ENCODE data around the gene HMX1. TPM values are rescaled to one million over a fixed set of nuclear protein-coding genes. Genes with fewer than 3 reads are reported as not detected.

The HMX1 gene
- total RNA-seq, 2 donors from 2014 or later: not detected

- no peak for TF ChIP-seq CTCF (IDR thresholded peaks at IDR 0.05)
- Histone ChIP-seq H3K9me3 (no peaks in the 10 kb centered on the region), H3K27me3 (peaks cover 4% of the 10 kb centered on the region), H3K9ac (ENCODE audit: low read depth in 2 of 2, low read length in 2 of 2) (no peak overlapping the region), H3K27ac (no peak overlapping the region), H3K4me3 (no peak overlapping the region), H3K36me3 (no peaks in the 10 kb centered on the region), H3K4me1 (no peaks in the 10 kb centered on the region)
- DNase-seq: no peak
- intact Hi-C loops (cut with DNase I): no loop called here
Measured at GRCh38 chr4:8880851-8881250, 9.2 kb upstream of the HMX1 start.

DNA sequence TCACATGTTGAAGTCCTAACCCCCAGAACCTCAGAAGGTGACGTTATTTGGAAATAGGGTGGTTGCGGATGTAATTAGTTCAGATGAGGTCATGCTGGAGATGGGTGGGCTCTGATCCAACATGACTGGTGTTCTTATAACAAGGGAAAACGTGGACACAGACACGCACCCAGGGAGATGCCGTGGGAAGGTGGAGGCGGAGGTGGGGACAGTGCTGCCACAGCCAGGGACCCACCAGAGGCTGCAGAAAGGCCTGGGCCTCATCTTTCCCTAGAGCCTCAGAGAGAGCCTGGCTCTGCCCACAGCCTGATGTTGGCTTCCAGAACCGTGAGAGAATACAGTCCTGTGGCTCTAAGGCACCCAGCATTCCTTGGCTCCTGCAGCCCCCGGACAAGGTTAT, 7.9 kb upstream of the HMX1 start:
- DNase-seq: no peak
- Histone ChIP-seq H3K27ac (no peak overlapping the region), H3K36me3 (no peaks in the 10 kb centered on the region), H3K9ac (ENCODE audit: low read depth in 2 of 2, low read length in 2 of 2) (no peak overlapping the region), H3K27me3 (peaks cover 4% of the 10 kb centered on the region), H3K9me3 (no peaks in the 10 kb centered on the region), H3K4me1 (no peaks in the 10 kb centered on the region), H3K4me3 (no peak overlapping the region)
- TF ChIP-seq CTCF (IDR thresholded peaks at IDR 0.05): no peak
- intact Hi-C loops (cut with DNase I): no loop called here

GRCh38 chr4:8878421-8878820, 6.8 kb upstream of the HMX1 start:
- Histone ChIP-seq H3K4me1 (no peaks in the 10 kb centered on the region), H3K36me3 (no peaks in the 10 kb centered on the region), H3K9me3 (no peaks in the 10 kb centered on the region), H3K9ac (ENCODE audit: low read depth in 2 of 2, low read length in 2 of 2) (no peak overlapping the region), H3K27me3 (peaks cover 16% of the 10 kb centered on the region), H3K27ac (no peak overlapping the region), H3K4me3 (no peak overlapping the region)
- TF ChIP-seq CTCF (IDR thresholded peaks at IDR 0.05): no peak
- no peak for DNase-seq
- intact Hi-C loops (cut with DNase I): no loop called here

- no peak overlapping the region for H3K4me3 ChIP-seq
- no peak overlapping the region for H3K27ac ChIP-seq
- H3K4me1 ChIP-seq: no peaks in the 10 kb centered on the region
- intact Hi-C loops (cut with DNase I): no loop called here
- no peaks in the 10 kb centered on the region for H3K36me3 ChIP-seq
- H3K27me3 ChIP-seq: peaks cover 23% of the 10 kb centered on the region
- no peak for TF ChIP-seq CTCF (IDR thresholded peaks at IDR 0.05)
- no peaks in the 10 kb centered on the region for H3K9me3 ChIP-seq
- no peak overlapping the region for H3K9ac ChIP-seq (ENCODE audit: low read depth in 2 of 2, low read length in 2 of 2)
- no peak for DNase-seq
Measured at GRCh38 chr4:8877780-8878040, 6.1 kb upstream of the HMX1 start.

GRCh38 chr4:8876982-8877779, 5.5 kb upstream of the HMX1 start:
- Histone ChIP-seq H3K36me3 (no peaks in the 10 kb centered on the region), H3K9me3 (no peaks in the 10 kb centered on the region), H3K27me3 (peaks cover 28% of the 10 kb centered on the region), H3K27ac (no peak overlapping the region), H3K9ac (ENCODE audit: low read depth in 2 of 2, low read length in 2 of 2) (no peak overlapping the region), H3K4me3 (no peak overlapping the region), H3K4me1 (no peaks in the 10 kb centered on the region)
- intact Hi-C loops (cut with DNase I): no loop called here
- TF ChIP-seq CTCF (IDR thresholded peaks at IDR 0.05): no peak
- DNase-seq: no peak

Data from colonic mucosa (tissue), 4 donors.